Right lobe of liver (tissue), 6 donors: Measurements from ENCODE around the gene TRIO. TPM values are rescaled to one million over a fixed set of nuclear protein-coding genes. Genes with fewer than 3 reads are reported as not detected.

Experiments used
- ATAC-seq, 4 donors: fragments of 200-7000 bp; cut with Tn5 transposase; one replicate each; pipeline ENCODE4 v1.9.1; 2020; ENCODE audit warnings: mild to moderate bottlenecking in 4 of 4, moderate library complexity in 4 of 4
- DNase-seq, 3 donors: peaks; one replicate each; pipeline ENCODE4 v3.0.0-alpha.2; 2020
- H3K27ac ChIP-seq, 3 donors: fragments of 200-600 bp; one replicate each; pipeline ENCODE4 v1.8.0; 2022
- H3K27me3 ChIP-seq, 2 donors: fragments of 200-600 bp; one replicate each; pipeline ENCODE4 v1.8.0; 2022
- H3K36me3 ChIP-seq, 4 donors: fragments of 200-600 bp; sonication (generic) in 1 of 4; one replicate each; pipeline versions ENCODE4 v1.5.1 to v1.8.0; 2017 to 2022; ENCODE audit warnings: control low read depth in 1 of 4
- H3K4me1 ChIP-seq, 4 donors: fragments of 200-600 bp; sonication (generic) in 1 of 4; one replicate each; pipeline versions ENCODE4 v1.5.1 to v1.8.0; 2017 to 2022; ENCODE audit warnings: control low read depth in 1 of 4
- H3K4me3 ChIP-seq, 3 donors: fragments of 200-600 bp; one replicate each; pipeline ENCODE4 v1.8.0; 2022
- H3K9me3 ChIP-seq, 4 donors: fragments of 200-600 bp; sonication (generic) in 1 of 4; one replicate each; pipeline versions ENCODE4 v1.5.1 to v1.8.0; 2017 to 2022; ENCODE audit warnings: control low read depth in 1 of 4
- POLR2A ChIP-seq: fragments of 450-650 bp; IDR thresholded peaks from one replicate; pipeline ENCODE4 v1.6.1; 2017; ENCODE audit warnings: antibody characterized with exemption, mild to moderate bottlenecking
- WGBS: methylation state at CpG from one replicate; pipeline ENCODE4 v1.1.6; 2018; ENCODE audit warnings: low coverage, low lambda C conversion rate; ENCODE audit not compliant: insufficient coverage; ENCODE audit errors: missing lambda C conversion rate; 5-methylcytosine and 5-hydroxymethylcytosine counted together
- intact Hi-C, 2 donors: fragments of 100-400 bp; cut with DNase I; formaldehyde crosslinking; loops; one replicate each; pipeline versions ENCODE4 v1.11.2 to v1.14.1; 2022
- total RNA-seq, 6 experiments: library from RNA; depleted of rRNA in 2 of 6; stranded (reverse); fragments of >200 nt in 2 of 6; fragmentation: NEBNext Ultra II Directional in 3 of 6; extraction: Animal tissue kit (Norgen Biotek cat#: 25700) in 3 of 6; gene quantifications; one replicate each; pipeline versions ENCODE4 v1.1.0 to v1.2.4, GENCODE V29; 2016 to 2023
- TF ChIP-seq, protein P1 (sequence below), 4 donors: fragments of 200-600 bp in 3 of 4; fragments of 450-650 bp in 1 of 4; IDR thresholded peaks; one replicate each; pipeline versions ENCODE4 v1.5.1 to v1.8.0; 2016 to 2022; ENCODE audit warnings: antibody characterized with exemption in 4 of 4, mild to moderate bottlenecking in 2 of 4
- donor health status: DM: no; HTN: yes; CAD: no.
- donor health status: DM: no; HTN: no; CAD: no.
- donor health status: DM: no; HTN: no; CAD: no.
- donor health status: DM: no; HTN: yes; CAD: no.
- donor health status: DM: no; HTN: yes; CAD: no.

Gene TRIO
- total RNA-seq, 6 experiments from 2014 or later = 34.7 to 63.5 (median 50.2) TPM

DNA sequence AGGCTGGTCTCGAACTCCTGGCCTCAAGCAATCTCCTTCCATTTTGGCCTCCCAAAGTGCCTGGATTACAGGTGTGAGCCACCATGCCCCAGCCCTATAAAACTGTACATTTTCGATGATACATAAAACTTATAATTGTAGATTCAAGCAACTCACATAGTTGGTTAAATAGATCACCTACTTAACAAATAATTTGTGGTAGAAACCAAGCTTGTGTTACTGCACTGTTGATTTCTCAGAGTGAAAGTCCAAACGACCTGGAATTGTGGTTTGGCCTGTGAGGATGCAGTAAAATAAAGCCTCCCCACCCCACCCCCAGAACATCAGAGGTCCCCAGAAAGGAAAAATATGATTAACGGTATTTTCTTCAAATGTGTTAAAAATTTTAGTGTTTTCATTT is 92.7 kb downstream of the TRIO start:
- ATAC-seq (no peak), DNase-seq (no peak)
- no peak overlapping the region for H3K27ac ChIP-seq
- TF ChIP-seq, protein P1, sequence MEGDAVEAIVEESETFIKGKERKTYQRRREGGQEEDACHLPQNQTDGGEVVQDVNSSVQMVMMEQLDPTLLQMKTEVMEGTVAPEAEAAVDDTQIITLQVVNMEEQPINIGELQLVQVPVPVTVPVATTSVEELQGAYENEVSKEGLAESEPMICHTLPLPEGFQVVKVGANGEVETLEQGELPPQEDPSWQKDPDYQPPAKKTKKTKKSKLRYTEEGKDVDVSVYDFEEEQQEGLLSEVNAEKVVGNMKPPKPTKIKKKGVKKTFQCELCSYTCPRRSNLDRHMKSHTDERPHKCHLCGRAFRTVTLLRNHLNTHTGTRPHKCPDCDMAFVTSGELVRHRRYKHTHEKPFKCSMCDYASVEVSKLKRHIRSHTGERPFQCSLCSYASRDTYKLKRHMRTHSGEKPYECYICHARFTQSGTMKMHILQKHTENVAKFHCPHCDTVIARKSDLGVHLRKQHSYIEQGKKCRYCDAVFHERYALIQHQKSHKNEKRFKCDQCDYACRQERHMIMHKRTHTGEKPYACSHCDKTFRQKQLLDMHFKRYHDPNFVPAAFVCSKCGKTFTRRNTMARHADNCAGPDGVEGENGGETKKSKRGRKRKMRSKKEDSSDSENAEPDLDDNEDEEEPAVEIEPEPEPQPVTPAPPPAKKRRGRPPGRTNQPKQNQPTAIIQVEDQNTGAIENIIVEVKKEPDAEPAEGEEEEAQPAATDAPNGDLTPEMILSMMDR (IDR thresholded peaks at IDR 0.05) = no peak
- TF ChIP-seq POLR2A = no peak
- H3K4me1 ChIP-seq = peaks cover 0 to 12% (median 0%) of the 10 kb centered on the region in 4 donors
- intact Hi-C loops = no loop called here
- no peaks in the 10 kb centered on the region for H3K9me3 ChIP-seq
- H3K27me3 ChIP-seq = no peaks in the 10 kb centered on the region
- H3K4me3 ChIP-seq = no peak overlapping the region
- H3K36me3 ChIP-seq = no peaks in the 10 kb centered on the region
- 71% methylated on average over 4 of the region's 4 CpGs for WGBS

DNA sequence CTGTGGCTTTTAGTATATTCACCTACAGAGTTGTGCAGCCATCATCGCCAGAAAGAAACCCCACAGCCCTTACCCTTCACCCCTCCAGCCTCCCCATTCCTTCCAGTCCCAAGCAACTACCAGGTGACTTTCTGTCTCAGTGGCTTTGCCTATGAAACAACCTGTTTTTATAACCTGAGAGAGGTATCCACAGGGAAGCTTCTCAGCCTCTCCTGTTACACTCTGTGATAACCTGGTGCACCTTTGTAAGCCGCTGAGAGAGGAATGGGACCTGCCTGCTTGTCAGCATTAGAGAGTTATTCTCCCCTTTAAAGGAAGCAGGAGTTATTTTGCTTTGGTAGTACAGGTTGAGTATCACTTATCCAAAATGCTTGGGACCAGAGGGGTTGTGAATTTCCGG is 93.6 kb downstream of the TRIO start:
- Histone ChIP-seq H3K4me1 (peaks cover 0 to 12% (median 0%) of the 10 kb centered on the region in 4 donors), H3K9me3 (no peaks in the 10 kb centered on the region), H3K27ac (no peak overlapping the region), H3K4me3 (no peak overlapping the region), H3K27me3 (no peaks in the 10 kb centered on the region), H3K36me3 (no peaks in the 10 kb centered on the region)
- no peak for DNase-seq
- 70% methylated on average over 2 of the region's 3 CpGs for WGBS
- intact Hi-C loops = no loop called here
- peak in 2 of 4 donors; percentile 12 to 22 for ATAC-seq
- no peak for TF ChIP-seq POLR2A
- TF ChIP-seq, protein P1 (IDR thresholded peaks at IDR 0.05) = no peak

DNA sequence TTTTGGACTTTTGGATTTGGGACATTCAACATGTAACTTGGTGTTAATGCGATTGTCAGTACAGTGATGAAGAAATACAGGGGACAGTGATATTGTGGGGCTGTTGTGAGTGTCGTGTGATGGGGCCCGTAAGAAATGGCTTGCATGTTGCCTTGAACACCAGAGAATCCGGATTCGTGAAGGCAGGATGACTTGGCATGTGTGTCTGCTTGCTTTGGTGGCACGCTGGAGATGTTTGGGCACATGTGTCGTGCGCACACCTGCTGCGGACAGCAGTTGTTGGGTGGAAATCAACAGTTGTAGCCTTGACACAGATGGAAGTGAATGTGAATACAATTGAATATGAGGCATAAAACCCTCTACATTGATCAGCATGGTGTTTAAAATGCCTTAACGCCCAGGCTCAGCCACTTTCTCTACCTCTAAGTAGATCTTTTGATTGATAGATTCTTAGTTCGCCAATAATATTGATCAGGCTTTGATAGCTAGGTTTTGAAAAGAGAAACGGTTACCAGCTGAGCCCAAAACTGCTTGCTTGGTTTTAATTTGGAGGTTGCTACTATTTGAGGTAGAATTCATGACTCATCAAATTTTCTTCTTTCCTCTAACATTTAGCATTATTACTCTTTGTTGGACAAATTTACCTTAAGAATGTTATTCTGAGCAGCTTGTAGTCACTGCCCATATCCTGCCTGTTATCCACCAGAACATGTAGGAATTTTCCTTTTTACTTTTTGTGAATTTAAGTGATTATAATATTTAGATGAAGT is 94.4 kb downstream of the TRIO start:
- H3K36me3 ChIP-seq = no peaks in the 10 kb centered on the region
- TF ChIP-seq, protein P1 (IDR thresholded peaks at IDR 0.05) = no peak
- TF ChIP-seq POLR2A = no peak
- H3K9me3 ChIP-seq = no peaks in the 10 kb centered on the region

DNA sequence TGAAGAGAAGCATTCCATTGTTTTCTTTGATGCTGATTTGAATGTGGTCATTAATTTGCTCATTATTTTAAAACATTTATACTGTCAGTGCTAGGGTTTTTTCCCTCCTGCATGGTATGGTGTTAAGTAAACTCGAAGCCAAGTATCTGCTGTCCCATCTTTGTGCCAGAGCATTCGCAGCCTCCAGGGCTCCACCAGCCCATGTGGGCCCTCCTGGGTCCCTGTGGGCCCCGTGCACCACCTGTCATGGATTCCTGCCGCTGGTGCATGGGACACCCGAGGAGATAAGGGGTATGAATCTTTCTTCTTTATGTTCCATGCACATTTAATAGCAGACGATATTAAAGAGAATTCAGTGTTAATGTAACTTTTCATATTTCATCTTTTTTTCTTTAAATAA is 95.1 kb downstream of the TRIO start:
- Histone ChIP-seq H3K4me1 (peaks cover 0 to 12% (median 0%) of the 10 kb centered on the region in 4 donors), H3K9me3 (no peaks in the 10 kb centered on the region), H3K4me3 (no peak overlapping the region), H3K36me3 (no peaks in the 10 kb centered on the region), H3K27ac (no peak overlapping the region), H3K27me3 (no peaks in the 10 kb centered on the region)
- intact Hi-C loops = no loop called here
- no peak for DNase-seq
- WGBS = 81% methylated on average over 3 of the region's 6 CpGs
- no peak for ATAC-seq
- no peak for TF ChIP-seq POLR2A
- TF ChIP-seq, protein P1 (IDR thresholded peaks at IDR 0.05) = no peak

More for the DNA sequence above, 94.4 kb downstream of the TRIO start:
- 36% methylated on average over 8 of the region's 12 CpGs for WGBS
- ATAC-seq (peak in 1 of 4 donors; percentile 39), DNase-seq (no peak)
- H3K4me1 ChIP-seq = peaks cover 0 to 12% (median 0%) of the 10 kb centered on the region in 4 donors
- H3K27ac ChIP-seq = no peak overlapping the region
- no peaks in the 10 kb centered on the region for H3K27me3 ChIP-seq
- no peak overlapping the region for H3K4me3 ChIP-seq
- intact Hi-C loops = no loop called here
